Measurements from ENCODE around the gene OARD1.
"Not testable (repeated sequence)": the region's sequence is repeated elsewhere in the genome, so short reads cannot be mapped to it uniquely, and the experiment has no call there.

The OARD1 gene, protein sequence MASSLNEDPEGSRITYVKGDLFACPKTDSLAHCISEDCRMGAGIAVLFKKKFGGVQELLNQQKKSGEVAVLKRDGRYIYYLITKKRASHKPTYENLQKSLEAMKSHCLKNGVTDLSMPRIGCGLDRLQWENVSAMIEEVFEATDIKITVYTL

DNA sequence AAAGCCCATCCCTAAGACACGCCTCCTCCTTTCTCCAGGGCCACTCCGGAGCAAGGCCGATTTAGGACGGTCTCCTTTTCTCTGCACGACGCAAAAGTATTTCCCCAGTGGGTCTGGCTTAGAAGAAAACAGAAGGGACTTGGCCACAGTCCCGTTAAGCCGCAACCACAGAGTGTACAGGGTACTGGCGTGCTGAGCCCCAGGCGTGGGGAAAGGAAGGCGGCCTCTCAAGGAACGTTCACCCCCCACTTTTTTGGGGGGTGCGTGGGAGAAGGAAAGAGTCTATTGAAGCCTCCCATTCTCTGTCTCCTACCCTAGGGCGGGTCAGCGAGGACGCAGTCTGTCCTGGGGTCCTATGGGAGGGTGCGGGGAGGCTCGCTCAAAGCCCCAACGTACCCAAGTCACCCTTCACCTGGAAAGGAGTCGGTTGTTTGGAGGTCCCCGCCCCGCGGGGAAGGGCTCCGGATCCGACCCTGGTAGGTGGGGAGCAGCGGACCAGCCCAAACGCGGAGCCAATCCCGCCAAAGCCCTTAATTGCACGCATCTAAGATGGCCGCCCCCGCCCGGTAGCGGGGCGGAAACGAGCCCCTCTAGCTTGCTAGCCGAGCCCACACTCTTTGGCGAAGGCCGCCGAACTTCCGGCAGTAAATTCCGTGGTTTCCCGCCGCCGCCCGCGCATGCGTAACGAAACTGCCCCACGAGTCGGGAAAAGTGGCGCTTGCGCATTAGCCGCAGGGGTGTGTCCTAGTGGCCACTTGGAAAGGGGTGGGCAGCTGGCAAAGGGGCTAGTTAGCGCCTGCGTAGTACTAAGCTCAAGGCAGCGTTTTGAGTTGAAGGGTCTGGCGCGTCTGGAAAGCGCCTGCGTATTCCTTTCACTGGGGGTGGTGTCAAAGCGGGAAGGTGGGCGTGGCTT lies at the start of gene OARD1:
Gene OARD1 (minus strand): TSS at position 434 of the 913 bp plus-strand sequence. CDS start 722 bp downstream, outside the sequence.
- DNase-seq, result peak; percentile 100

DNA sequence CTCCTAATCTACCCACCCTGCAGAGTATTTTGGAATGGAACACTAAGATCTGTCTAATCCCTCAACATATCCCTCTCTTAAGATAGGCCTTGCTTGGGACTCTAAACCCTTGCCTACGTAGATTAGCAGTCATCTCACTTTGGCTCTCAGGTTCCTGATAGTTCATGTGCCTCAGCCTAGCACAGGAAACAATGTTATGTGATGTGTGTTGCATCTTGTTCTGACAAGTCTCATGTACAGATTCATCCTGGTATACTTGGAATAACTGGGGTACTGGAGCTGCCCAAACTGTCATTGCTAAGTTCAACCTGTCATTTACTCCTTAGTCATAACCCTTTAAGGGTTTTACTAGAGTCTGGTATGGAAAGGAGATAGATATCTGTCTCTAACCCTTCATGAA lies 47.9 kb upstream of the OARD1 start:
- DNase-seq, result no peak

DNA sequence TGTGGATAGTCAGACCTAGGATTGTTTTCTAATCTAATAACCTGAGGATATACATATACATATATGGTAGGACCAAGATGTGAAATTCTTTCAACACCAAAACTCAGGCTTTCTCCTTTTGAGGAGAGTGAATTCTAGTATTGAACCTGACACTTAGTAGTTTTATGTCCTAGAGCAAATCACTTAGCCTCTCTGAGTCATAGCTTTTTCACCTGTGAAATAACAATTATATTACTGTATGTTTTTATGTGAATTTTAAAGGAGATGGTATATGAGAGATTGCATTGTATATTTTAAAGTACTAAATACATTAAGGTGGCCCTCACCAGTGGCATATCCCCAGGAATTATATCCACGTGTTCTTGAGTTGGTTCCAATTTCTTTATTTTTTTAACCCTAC lies 47.4 kb upstream of the OARD1 start:
- no peak for DNase-seq

DNA sequence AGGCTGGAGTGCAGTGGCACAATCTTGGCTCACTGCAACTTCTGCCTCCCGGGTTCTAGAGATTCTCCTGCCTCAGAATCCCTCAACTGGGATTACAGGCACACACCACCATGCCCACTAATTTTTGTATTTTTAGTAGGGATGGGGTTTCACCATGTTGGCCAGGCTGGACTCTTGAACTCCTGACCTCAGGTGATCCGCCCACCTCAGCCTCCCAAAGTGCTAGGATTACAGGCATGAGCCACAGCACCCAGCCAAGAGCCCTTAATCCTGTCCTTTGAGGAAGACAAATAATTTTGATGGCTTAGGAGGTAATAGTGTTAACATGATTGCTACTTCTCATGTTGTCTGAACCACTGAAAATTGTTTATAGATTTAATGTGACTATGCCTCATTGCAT lies 42.9 kb upstream of the OARD1 start:
- DNase-seq, result not testable (repeated sequence)

DNA sequence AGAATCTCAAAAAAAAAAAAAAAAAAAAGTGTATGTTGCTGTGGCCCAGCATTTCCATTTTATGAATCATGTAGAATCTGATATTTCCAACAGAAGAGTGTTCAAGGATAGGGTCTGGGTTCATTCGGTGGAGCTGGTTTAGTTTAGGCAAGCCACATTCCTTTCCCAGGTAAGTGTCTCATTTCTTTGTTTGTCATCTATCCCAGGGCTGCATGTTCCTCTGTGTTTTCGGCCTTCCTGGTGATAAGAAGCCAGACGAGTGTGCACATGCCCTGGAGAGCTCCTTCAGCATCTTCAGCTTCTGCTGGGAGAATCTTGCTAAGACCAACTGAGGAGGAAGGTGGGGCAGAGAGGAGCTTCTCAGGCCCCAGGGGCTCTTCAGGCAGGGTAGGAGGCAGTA lies 38.9 kb upstream of the OARD1 start:
- DNase-seq, result no peak

DNA sequence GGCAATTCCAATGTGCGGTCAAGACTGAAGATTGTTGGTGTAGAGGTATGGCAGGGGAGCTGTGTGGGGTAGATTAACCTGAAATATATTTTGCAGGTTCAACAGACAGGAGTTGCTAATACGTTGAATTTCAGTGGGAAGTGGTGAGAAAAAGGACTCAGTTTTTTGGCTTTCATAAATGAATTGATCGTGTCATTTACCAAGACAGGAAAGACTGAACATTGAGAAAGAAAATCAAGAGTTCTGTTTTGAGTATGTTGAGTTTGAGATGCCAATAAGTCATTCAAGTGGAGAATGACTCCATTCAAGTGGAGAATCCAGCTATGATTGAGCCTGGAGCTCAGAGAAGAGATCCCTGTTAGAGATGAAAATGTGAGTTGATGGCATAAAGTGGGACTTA lies 31.7 kb upstream of the OARD1 start:
- no peak for DNase-seq

DNA sequence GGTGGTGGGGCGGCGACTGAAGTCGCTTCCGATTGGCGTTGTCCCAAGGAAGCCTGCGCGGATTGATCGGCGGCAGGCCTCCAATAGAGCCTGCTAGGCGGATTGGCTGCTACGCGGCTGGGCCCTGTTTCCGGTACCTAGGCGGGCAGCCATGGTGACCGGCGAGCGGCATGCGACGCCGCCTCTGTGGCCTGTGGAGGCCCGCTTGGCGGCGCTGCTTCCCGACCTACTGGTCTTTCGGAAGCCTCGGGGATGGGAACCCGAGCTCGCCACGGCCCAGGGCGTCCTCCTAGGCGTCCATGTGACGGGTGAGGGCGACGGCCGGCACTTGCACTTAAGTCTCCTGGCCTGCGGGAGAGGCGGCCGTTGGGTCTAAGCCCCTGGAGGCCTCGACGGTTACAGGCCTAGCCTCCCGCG lies 28.7 kb upstream of the OARD1 start:
- no peak for DNase-seq

DNA sequence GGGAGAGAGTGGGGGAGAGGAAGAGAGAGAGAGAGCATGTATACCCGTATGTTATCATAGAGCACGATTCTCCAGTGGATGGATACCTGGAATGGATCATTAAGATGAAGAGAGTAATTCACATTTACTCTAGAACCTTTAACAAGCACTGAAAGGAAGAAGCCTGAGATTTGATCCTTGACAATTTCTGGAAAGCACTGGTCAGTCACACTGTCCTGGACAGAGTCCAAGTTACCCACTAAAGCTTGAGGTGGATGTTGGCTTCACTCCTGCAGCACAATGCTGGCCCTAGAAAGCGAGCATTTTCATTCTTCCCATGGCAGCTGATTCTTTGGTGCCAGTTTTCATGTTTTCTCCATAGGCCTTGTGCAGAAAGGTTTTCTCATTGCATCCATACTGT lies 26.2 kb upstream of the OARD1 start:
- DNase-seq, result no peak

DNA sequence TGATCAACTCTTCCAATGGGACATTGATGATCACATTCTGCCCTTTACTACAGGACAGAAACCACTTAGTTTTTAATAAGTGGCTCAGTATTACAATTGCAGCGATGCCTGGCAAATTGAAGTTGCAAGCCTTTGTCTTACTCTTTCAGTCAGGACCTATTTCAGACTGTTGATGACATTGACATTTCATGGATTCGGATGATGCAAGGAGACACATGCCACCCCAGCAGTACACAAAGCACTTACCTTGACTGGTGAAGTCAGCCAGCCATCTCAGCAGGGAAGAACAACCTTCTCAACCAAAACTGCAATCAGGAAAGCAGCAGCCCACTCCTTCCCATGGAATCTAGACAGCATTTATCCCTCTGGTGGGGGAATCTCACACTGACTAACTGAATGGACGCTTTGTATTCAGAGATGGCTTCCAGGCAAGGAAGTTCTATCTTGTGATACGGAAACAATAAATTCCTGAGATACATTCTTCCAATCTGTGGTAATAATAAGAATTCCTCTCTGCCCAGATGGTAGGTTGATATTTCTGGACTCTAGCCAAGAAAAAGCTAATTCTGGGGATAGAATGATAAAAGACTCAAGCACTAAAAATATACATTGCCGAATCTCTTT lies 25.4 kb upstream of the OARD1 start:
- DNase-seq, result no peak

DNA sequence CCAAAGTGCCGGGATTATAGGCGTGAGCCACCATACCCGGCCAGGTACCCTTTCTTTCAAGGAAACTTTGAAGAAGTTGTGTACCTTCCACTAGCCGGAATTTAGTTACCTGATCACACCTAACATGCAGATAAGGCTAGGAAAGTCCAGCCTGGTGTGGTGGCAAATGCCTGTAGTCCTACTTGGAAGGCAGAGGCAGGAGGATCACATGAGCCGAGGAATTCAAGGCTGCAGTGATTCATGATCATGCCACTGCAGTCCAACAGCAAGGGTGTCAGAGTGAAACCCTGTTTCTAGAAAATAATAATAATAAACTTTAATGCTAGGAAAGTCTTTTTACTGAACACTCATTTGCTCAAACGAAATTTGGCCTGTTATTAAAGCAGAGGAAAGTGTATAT lies 21.6 kb upstream of the OARD1 start:
- DNase-seq, result no peak

DNA sequence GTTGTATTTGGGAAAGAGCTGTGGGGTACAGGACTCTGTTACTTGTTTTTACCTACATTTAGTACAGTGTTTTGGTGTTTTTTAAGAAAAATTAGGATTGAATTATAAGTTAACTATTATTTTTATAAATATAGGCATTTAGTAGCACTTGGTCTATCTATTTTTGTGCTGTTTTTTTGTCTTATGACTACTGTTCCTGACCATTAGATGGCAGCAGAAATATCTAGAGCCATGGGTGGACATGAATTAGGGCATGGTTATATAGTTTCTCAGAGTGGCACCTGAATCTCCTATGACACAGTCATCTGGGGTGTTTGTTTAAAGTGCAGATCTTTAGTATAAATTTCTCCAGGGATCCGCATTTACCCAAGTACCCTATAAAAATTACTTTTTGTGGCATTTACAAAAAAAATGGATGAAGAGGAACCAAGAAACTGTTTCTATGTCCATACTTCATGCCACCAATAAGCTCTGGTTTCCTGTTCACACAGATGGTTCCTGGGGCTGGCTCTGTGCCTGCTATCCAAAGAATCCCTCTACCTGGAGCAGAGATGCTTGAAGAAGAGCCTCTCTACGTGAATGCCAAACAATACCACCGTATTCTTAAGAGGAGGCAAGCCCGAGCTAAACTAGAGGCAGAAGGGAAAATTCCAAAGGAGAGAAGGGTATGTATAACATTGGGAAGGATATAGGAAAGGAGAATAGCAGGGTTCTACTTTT lies 20.4 kb upstream of the OARD1 start:
- DNase-seq, result no peak

DNA sequence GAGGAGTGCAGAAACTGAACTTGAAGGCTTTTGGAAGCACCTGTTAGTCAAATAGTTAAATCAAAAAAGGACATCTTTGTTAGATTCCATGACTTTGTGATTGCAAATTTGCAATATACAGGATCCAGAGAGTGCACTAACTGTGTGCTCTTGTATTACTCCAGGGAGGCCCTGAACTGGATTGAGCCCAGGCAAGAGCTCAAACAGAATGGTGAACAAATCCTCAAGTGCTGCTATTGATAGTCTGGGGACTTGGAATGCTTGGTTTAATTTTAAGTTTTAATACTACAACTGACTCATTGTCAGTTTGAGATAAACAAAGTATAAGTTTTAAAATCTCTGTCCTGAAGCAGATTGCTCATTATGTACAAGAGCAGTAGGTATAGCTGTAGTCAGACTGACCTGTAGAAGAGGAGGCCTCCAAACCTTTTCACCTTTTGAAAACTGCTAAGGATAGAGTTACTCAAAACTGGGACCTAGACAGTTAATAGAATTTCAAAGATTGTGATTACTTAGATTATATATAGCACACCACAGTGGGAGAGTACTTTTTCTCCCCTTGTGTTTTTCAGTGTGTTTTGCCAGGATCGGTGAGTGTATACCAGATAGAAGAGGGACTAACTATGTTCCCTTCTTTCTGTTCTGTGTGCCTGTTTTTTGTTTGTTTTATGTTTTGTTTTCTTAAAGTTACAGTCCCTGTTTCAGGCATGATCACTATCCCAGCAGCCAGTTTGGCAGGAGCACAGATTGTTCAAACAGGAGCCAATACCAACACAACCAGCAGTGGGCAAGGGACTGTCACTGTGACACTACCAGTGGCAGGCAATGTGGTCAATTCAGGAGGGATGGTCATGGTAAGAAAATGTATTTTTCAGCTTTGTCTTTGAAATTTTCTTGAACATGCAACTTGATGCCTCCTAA lies 18.9 kb upstream of the OARD1 start:
- no peak for DNase-seq

DNA sequence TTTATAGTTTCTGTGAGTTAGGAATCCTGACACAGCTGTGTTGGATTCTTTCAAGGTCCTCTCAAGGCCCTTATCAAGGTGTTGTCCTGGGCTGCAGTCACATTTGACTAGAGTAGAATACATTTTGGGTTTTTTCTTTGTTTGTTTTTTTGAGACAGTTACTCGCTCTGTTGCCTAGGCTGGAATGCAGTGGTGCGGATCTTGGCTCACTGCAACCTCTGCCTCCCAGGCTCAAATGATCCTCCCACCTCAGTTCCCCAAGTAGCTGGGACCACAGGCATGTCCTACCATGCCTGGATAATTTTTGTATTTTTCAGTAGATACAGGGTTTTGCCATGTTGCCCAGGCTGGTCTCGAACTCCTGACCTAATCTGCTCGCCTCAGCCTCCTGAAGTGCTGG lies 16.3 kb upstream of the OARD1 start:
- no peak for DNase-seq

DNA sequence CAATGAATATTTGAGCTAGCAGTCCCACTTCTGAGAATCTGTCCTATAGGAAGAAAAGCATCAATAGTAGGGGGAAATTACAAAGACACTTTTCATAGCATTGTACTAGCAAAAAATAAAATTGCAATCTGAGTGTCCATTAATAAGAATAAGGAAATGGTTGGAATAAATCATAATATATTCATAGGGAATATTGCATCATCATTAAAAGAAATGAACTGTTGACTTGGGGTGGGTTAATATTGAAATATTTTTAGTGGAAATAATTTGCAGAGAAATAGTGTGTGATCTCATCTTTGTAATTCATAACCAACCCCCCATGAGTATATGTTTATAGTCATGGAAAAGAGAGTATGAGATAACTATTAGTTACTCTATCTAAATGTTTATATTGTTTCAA lies 13.0 kb upstream of the OARD1 start:
- DNase-seq, result no peak

DNA sequence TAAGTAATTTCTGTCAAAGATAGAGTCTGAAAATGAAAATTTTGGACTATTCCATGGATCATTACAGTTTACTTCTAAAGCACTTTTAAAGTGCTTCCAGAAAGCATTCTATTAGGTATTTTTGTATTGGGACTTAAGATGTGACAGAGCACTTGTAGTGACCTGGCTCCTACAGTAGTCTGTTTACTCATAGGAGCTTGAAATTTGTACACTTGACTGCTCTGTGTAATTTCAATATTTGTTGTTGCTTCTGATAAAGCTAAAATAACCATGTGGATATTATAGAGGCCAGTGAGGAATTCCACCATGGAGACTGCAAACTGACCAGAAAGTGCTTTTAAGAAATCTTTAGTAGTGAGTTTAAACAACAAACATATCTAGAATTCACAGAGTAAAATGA lies 10.9 kb upstream of the OARD1 start:
- DNase-seq, result no peak

DNA sequence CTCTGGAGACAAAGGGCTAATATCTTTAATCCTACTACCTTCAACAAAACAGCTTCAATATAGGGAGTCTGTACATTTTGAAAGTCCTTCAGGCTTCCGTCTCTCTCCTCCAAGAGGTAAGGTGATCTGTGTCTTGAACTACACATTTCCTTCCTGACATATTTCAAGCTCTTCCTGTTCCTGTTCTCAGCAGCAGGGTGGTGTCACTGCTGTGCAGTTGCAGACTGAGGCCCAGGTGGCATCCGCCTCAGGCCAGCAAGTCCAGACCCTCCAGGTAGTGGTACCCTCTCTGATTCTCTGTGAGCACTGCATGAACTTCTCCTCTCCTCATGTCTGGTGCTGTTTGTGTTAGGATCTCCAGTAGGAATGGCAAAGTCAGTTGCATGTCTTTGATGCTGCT lies 8.5 kb upstream of the OARD1 start:
- DNase-seq, result no peak

DNA sequence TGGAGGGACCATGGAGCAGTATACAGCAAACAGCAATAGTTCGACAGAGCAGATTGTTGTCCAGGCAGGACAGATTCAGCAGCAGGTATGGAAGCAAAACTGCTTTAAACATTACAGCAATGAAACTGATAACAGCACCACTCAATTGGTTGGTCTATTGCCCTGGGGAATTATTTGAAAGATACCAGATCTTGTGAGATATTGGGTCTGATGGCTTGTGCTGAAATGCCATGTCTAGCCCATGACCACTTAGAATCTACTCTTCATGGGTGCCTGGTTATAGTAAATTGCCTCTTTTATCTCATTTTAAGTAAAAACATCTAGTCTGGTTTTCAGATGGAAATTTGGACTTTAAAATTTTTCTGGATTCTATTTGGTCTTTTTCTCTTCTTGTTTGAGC lies 6.9 kb upstream of the OARD1 start:
- DNase-seq, result no peak

DNA sequence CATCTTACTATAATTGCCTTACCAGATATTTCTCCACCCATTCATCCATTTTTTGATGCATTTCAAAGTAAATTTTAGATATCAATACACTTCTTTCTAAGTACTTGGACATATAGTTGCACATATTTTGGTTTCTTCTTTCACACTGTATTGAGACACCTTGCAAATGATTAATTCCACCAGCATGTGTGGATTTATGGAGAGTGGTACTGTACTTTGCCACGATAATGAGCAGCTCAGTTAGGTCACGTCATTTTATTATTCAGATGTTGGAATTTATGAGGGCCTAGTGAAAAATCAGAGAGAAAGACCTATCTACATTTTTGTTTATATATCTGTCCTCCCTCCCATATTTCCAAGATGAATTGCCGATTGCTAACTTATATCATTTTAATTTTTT lies 5.9 kb upstream of the OARD1 start:
- DNase-seq, result no peak

DNA sequence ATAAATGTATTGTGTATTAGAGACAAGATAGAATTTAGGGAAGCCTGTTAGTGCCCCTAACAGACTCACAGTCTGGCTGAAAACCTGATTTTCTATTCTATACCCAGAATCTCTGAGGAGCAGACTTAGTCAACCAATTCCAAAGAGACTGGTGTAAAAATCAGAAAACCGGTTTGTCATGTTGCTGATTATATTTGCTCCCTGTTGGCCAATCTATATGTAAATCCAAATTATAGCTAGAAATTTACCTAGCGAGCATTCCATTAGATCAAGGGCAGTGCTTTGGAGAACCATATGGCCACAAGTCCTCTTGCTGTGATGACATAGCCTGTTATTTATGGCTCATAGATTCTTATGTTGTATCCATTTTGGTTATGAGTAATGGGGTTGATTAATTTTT lies 5.4 kb upstream of the OARD1 start:
- DNase-seq, result no peak

DNA sequence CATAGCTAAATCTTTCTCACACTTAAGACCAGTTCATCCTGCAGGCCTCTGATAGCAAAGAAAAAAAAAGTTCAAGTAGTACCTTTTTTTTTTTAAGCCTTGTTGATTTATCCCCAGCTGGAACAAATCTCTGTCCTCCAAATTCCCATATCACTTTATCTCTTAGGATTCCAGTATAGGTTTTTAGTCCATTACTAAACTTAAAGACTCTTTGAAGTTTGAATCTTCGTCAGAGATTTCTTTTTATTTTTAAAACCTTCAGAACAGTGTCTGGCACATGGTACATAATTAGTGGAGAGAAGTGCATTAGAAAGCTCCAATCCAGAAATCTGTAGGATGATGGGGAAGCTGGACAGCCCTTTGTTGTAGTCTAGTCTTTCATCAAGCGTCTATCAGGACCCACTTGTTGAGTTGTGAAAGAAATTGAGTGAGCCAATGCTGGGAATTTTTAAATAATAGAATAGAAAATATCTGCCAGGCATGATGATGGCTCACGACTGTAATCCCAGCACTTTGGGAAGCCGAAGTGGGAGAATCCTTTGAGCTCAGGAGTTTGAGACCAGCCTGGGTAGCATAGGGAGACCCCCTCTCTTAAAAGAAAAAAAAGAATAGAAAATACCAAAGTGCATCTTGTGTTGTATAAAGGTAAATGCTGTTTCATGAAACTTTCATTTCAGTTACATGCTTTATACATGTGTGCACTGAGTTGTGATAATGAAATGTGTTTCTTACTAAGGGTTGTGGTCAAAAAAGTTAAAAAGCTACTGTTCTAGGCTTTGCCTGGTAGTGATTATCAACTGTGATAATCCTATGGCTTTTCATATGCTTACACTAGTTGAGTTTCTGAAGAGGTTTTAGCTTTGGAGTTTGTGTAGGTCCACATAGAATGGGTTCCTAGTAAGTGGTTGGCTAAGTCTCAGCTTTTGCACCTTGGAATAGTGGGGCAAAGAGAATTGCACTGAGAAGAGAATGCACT lies 3.8 kb upstream of the OARD1 start:
- no peak for DNase-seq

Data from activated CD8-positive, alpha-beta memory T cell treated with anti-CD3 and anti-CD28 coated beads for 24 hours (primary cell).